Vein endothelial cell (primary cell): ENCODE measurements around the gene ITGAE. TPM values are rescaled to one million over a fixed set of nuclear protein-coding genes. Genes with fewer than 3 reads are reported as not detected.

Experiments
- total RNA-seq: library from RNA; depleted of rRNA; stranded (reverse); fragments of >200 nt; gene quantifications from 2 replicates; pipeline ENCODE4 v1.2.3, GENCODE V29; 2012

ITGAE gene
- total RNA-seq: 14.7 and 21.3 TPM in 2 replicates

GRCh38 chr17:3800362-3801271 is at the start of gene ITGAE:
Gene ITGAE, minus strand, starts transcription at chr17:3801188. Its CDS starts 44 bp downstream, at chr17:3801144.

GRCh38 chr17:3845621-3846436 is 44.8 kb upstream of the ITGAE start, which contains the start of gene NCBP3:
Gene NCBP3, minus strand, starts transcription at chr17:3846246. Its CDS starts 23 bp downstream, at chr17:3846223.

GRCh38 chr17:3723556-3724377 is 77.2 kb downstream of the ITGAE start, which contains the start of gene HASPIN:
Gene HASPIN, plus strand, starts transcription at chr17:3723903. Its CDS starts 33 bp downstream, at chr17:3723936.

DNA sequence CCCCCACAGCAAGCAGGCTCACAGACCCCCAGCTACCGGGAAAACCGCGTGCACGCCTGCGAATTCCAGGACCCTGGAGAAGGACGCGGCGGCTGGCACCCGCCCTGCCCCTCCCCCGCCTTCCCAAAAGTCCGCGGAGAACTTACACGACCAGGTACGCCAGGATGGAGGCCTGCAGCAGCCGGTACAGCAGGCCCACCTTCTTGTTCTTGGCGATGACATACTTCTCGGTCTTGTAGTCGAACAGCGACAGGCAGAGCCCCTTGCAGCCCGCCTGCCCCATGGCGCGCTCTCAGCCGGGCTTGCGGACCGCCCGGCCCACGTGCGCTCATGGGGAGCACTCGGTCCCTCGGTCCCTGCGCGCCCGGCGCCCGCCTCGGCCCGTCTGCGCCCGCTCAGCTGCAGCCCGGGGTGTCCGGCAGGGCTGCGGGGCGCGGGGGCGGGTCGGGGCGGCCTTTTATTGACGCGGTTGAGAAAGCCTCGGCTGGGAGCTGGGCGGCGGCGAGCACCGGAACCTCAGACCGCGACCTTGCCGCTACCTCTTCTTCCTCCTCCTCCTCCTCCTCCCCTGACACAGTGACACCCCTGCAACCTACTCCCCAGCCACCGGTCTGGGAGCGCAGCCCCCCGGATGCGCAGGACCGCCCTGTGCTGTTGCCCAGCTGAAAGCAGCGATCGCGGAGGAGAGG is 105.1 kb downstream of the ITGAE start, which contains the start of gene P2RX5:
Gene P2RX5, minus strand, starts transcription at position 433 of the 689 bp plus-strand sequence. Its CDS starts 150 bp downstream, at position 283.

DNA sequence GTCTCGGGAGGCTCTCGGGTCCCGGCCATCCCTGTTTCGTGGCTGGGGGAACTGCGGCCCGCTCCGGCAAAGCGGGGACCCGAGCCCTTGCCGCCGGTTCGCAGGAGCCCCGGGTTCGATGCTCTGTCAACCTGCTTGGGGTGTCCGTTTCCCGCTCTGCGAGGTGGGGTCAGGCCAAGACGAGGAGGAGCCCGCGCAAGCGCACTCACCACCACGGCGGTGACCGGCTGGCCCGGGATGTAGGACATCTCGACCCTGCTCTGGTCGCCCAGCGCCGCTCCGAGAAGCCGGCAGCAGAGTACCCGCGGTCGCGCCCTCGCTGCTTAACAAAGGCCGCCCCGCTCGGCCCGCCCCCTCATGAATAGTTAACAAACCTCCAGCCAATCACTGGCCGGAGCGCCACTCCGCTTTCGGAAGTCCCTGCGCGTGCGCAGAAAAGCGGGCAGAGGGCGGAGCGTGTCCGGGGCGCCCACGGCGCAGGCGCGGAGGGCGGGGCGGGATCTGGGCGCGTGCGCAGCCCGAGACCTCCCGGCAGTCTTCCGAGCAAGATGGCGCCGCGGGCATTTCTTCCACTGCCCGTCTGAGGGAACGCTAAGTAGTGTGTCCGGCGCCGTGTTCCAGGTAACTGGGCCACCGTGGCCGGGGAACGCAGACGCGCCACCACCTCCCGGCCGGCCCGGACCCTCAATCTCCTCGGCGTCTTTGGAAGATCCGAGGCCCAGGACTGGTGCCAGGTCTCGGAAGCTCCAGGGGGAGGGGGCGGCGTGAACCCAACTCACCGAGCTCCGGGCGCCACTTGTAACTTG is 132.5 kb downstream of the ITGAE start, which contains the start of the genes EMC6 and TAX1BP3:
Gene EMC6, plus strand, starts transcription at position 534 of the 806 bp plus-strand sequence. CDS start 335 bp downstream, outside the sequence.
Gene TAX1BP3, minus strand, starts transcription at position 300 of the 806 bp plus-strand sequence. Its CDS starts 52 bp downstream, at position 248.

Other genes starting within 250 kb of the ITGAE start
- gene TRPV3, start 243.4 kb downstream of the ITGAE start, total RNA-seq: not detected in 2 replicates
- 0.65 and 1.1 TPM in 2 replicates for gene TRPV1, start 191.8 kb downstream of the ITGAE start, total RNA-seq
- gene SHPK, start 164.9 kb downstream of the ITGAE start, total RNA-seq: 15.7 and 19.0 TPM in 2 replicates
- gene CTNS, start 164.4 kb downstream of the ITGAE start, total RNA-seq: 20.1 and 21.6 TPM in 2 replicates
- 277 and 310 TPM in 2 replicates for gene TAX1BP3, start 132.6 kb downstream of the ITGAE start, total RNA-seq
- 24.9 and 32.3 TPM in 2 replicates for gene EMC6, start 132.4 kb downstream of the ITGAE start, total RNA-seq
- 0.33 and 0.38 TPM in 2 replicates for gene P2RX5, start 105.0 kb downstream of the ITGAE start, total RNA-seq
- 7.8 and 12.9 TPM in 2 replicates for gene HASPIN, start 77.3 kb downstream of the ITGAE start, total RNA-seq
- 28.1 and 28.4 TPM in 2 replicates for gene NCBP3, start 45.1 kb upstream of the ITGAE start, total RNA-seq
- 3.1 and 3.3 TPM in 2 replicates for gene CAMKK1, start 91.9 kb upstream of the ITGAE start, total RNA-seq
- not detected in 2 replicates for gene P2RX1, start 115.3 kb upstream of the ITGAE start, total RNA-seq
- gene ATP2A3, start 163.2 kb upstream of the ITGAE start, total RNA-seq: under 0.01 TPM in 1 of 2 replicates, not detected in the other